Chondrocyte (in vitro differentiated cells): ENCODE measurements around the gene NDOR1. TPM values are rescaled to one million over a fixed set of nuclear protein-coding genes. Genes with fewer than 3 reads are reported as not detected.

Experiments used
- DNase-seq: peaks from one replicate; pipeline ENCODE4 v3.0.0; 2021; ENCODE audit warnings: mixed read lengths, low spot score
- H3K27ac Mint-ChIP-seq: one replicate; pipeline ENCODE4 v1.8.0; 2021; ENCODE audit warnings: mild to moderate bottlenecking, moderate library complexity, mixed read lengths; ENCODE audit not compliant: unreplicated experiment
- H3K27me3 Mint-ChIP-seq: 2 replicates; pipeline ENCODE4 v1.8.0; 2021; ENCODE audit warnings: low read depth, mixed read lengths
- H3K36me3 Mint-ChIP-seq: 2 replicates; pipeline ENCODE4 v1.8.0; 2021; ENCODE audit warnings: low read depth, mixed read lengths
- H3K4me1 Mint-ChIP-seq: 2 replicates; pipeline ENCODE4 v1.8.0; 2021; ENCODE audit warnings: low read depth, mild to moderate bottlenecking, mixed read lengths
- H3K4me3 Mint-ChIP-seq: one replicate; pipeline ENCODE4 v1.8.0; 2021; ENCODE audit warnings: mild to moderate bottlenecking, moderate library complexity, mixed read lengths; ENCODE audit not compliant: unreplicated experiment
- H3K9me3 Mint-ChIP-seq: 2 replicates; pipeline ENCODE4 v1.8.0; 2021; ENCODE audit warnings: low read depth, mixed read lengths
- total RNA-seq: library from RNA; stranded (reverse); gene quantifications from 3 replicates; pipeline ENCODE4 v1.2.1, GENCODE V29; 2021
- TF ChIP-seq, protein P1 (sequence below): fragments of 200-600 bp; sonication (generic); IDR thresholded peaks from 2 replicates; pipeline ENCODE4 v1.5.0; 2021; ENCODE audit warnings: antibody characterized with exemption, mild to moderate bottlenecking, moderate library complexity

Gene NDOR1
- total RNA-seq, 1 donor from 2014 or later: 10.8 TPM

- no peaks in the 10 kb centered on the region for H3K27me3 Mint-ChIP-seq
Measured at GRCh38 chr9:137247916-137248175, 42.3 kb downstream of the NDOR1 start.

DNA sequence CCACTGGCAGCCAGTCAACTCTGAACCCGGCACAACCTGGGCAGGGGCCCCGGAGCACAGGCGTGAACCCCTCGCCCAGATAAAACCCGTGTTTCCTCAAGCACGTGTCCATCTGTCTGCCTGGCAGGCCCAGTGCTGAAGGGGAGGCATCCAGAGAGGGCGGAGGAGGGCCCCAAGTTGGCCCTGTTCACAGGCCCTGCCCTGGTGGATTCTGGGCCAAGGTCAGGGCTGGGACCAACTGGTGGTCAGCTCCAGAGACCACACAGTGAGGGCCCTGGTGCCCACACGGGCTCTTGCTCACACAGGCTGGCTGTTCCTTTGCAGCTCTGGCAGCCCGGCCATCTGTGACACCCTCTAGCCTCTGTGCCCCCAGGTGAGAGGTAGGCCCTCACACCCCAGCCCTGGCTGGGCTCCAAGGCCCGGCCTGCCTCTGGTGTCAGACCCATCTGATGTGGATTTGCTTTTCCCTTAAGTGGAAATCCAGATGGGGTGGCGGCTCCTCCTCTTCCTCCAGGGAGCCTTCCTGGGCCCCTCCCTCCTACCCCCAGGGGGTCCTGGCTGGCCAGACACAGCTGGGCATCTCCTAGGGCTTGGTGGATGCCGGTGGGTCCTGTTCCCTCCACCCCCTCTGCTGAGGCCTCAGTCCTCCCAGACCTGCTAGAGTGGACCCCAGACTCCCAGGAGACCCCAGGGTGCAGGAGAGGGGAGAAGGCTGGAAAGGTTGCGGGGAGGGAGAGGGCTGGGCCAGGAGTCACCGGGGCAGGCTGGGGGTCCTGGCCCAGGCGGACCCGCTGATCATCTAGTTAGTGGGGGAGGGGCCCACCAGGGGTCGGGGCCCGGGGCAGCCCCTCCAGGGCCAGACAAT, 45.1 kb downstream of the NDOR1 start:
- peaks cover 5% of the 10 kb centered on the region for H3K4me1 Mint-ChIP-seq
- H3K27me3 Mint-ChIP-seq: no peaks in the 10 kb centered on the region
- DNase-seq: no peak
- no peaks in the 10 kb centered on the region for H3K9me3 Mint-ChIP-seq
- no peak overlapping the region for H3K4me3 Mint-ChIP-seq
- TF ChIP-seq, protein P1, sequence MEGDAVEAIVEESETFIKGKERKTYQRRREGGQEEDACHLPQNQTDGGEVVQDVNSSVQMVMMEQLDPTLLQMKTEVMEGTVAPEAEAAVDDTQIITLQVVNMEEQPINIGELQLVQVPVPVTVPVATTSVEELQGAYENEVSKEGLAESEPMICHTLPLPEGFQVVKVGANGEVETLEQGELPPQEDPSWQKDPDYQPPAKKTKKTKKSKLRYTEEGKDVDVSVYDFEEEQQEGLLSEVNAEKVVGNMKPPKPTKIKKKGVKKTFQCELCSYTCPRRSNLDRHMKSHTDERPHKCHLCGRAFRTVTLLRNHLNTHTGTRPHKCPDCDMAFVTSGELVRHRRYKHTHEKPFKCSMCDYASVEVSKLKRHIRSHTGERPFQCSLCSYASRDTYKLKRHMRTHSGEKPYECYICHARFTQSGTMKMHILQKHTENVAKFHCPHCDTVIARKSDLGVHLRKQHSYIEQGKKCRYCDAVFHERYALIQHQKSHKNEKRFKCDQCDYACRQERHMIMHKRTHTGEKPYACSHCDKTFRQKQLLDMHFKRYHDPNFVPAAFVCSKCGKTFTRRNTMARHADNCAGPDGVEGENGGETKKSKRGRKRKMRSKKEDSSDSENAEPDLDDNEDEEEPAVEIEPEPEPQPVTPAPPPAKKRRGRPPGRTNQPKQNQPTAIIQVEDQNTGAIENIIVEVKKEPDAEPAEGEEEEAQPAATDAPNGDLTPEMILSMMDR: no peak
- no peak overlapping the region for H3K27ac Mint-ChIP-seq
- no peaks in the 10 kb centered on the region for H3K36me3 Mint-ChIP-seq

More at GRCh38 chr9:137247916-137248175, 42.3 kb downstream of the NDOR1 start:
- Mint-ChIP-seq H3K36me3 (peaks cover 3% of the 10 kb centered on the region), H3K9me3 (no peaks in the 10 kb centered on the region), H3K4me1 (peaks cover 10% of the 10 kb centered on the region), H3K4me3 (no peak overlapping the region), H3K27ac (no peak overlapping the region)
- no peak for DNase-seq
- TF ChIP-seq, protein P1: no peak

DNA sequence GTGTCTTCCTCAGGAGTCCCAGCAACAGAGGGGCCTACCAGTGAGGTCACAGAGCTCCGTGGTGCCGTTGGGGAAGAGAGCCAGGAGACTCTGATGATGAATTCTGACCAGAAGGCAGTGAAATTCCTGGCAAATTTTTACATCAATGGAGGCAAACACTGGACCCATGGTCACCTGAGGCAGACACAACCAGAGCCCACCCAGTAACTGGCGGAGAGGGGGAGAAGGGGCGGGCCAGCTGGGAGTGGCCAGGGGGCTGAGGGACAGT, 45.6 kb downstream of the NDOR1 start, which contains the start of gene STPG3:
TSS of gene STPG3 (plus strand) at position 93 of the 268 bp plus-strand sequence. CDS start at position 94, 1 bp downstream.
- H3K36me3 Mint-ChIP-seq: no peaks in the 10 kb centered on the region

GRCh38 chr9:137251490-137252268, 46.2 kb downstream of the NDOR1 start:
- TF ChIP-seq, protein P1: no peak
- H3K27me3 Mint-ChIP-seq: no peaks in the 10 kb centered on the region
- H3K9me3 Mint-ChIP-seq: no peaks in the 10 kb centered on the region
- H3K4me3 Mint-ChIP-seq: no peak overlapping the region
- no peak overlapping the region for H3K27ac Mint-ChIP-seq
- peaks cover 15% of the 10 kb centered on the region for H3K4me1 Mint-ChIP-seq
- DNase-seq: no peak
- no peaks in the 10 kb centered on the region for H3K36me3 Mint-ChIP-seq

More for the DNA sequence above, 45.6 kb downstream of the NDOR1 start, which contains the start of gene STPG3:
- no peak for DNase-seq
- Mint-ChIP-seq H3K4me3 (no peak within 1 kb of the TSS), H3K4me1 (peaks cover 10% of the 10 kb centered on the region), H3K27me3 (no peaks in the 10 kb centered on the region), H3K9me3 (no peaks in the 10 kb centered on the region), H3K27ac (no peak within 1 kb of the TSS)
- TF ChIP-seq, protein P1: no peak
